ENCODE results near the gene PHB1.

GRCh38 chr17:49456183-49456965 is 41.7 kb upstream of the PHB1 start:
- TF ChIP-seq CTCF (IDR thresholded peaks at IDR 0.05; ENCODE audit: low read length) (no peak), EZH2 (IDR thresholded peaks at IDR 0.05; ENCODE audit: borderline replicate concordance, low read length) (no peak)
